COR-L47 (cell line): ENCODE measurements around the gene TET3.
"Not testable (repeated sequence)": the region's sequence is repeated elsewhere in the genome, so short reads cannot be mapped to it uniquely, and the experiment has no call there.

Source experiments
- DNase-seq: peaks from one replicate; lab custom pipeline; 2025; lab: John Stamatoyannopoulos, UW

The TET3 gene

GRCh38 chr2:73984203-73984921 lies at the start of gene TET3:
TET3 (plus strand) TSS chr2:73984910; CDS start chr2:73986404, 1,494 bp downstream.
- no peak for DNase-seq

GRCh38 chr2:73935641-73936040 lies 49.1 kb upstream of the TET3 start:
- DNase-seq: no peak

GRCh38 chr2:73937103-73937885 lies 47.4 kb upstream of the TET3 start:
- DNase-seq: no peak

GRCh38 chr2:73937899-73938298 lies 46.8 kb upstream of the TET3 start:
- DNase-seq: no peak

- no peak for DNase-seq
These were observed 45.9 kb upstream of the TET3 start for GRCh38 chr2:73938718-73939352.

- DNase-seq: no peak
These were observed 45.3 kb upstream of the TET3 start for GRCh38 chr2:73939419-73939818.

GRCh38 chr2:73940066-73940465 lies 44.6 kb upstream of the TET3 start:
- not testable (repeated sequence) for DNase-seq

GRCh38 chr2:73942664-73943063 lies 42.0 kb upstream of the TET3 start:
- no peak for DNase-seq

- DNase-seq: no peak
These were observed 40.0 kb upstream of the TET3 start for GRCh38 chr2:73944714-73945113.

- DNase-seq: no peak
These were observed 38.5 kb upstream of the TET3 start for GRCh38 chr2:73946215-73946614.

GRCh38 chr2:73946666-73947065 lies 38.0 kb upstream of the TET3 start:
- no peak for DNase-seq

GRCh38 chr2:73947412-73948018 lies 37.2 kb upstream of the TET3 start:
- DNase-seq: no peak

- DNase-seq: no peak
These were observed 34.9 kb upstream of the TET3 start for GRCh38 chr2:73949802-73950201.

- no peak for DNase-seq
These were observed 31.9 kb upstream of the TET3 start for GRCh38 chr2:73952499-73953446.

GRCh38 chr2:73956218-73956865 lies 28.4 kb upstream of the TET3 start:
- no peak for DNase-seq

GRCh38 chr2:73961274-73961673 lies 23.4 kb upstream of the TET3 start:
- DNase-seq: no peak

GRCh38 chr2:73961823-73962615 lies 22.7 kb upstream of the TET3 start:
- no peak for DNase-seq

- DNase-seq: no peak
These were observed 21.9 kb upstream of the TET3 start for GRCh38 chr2:73962798-73963197.

- DNase-seq: no peak
These were observed 21.2 kb upstream of the TET3 start for GRCh38 chr2:73963385-73964120.
